Measurements from ENCODE around the gene GRPEL2.
A peak's percentile ranks its signal among the peaks of the same experiment; 100 is the strongest.
"Not testable (repeated sequence)": the region's sequence is repeated elsewhere in the genome, so short reads cannot be mapped to it uniquely, and the experiment has no call there.

GRPEL2 gene

GRCh38 chr5:149389552-149390495 lies 44.5 kb downstream of the GRPEL2 start:
- TF ChIP-seq, protein P1, sequence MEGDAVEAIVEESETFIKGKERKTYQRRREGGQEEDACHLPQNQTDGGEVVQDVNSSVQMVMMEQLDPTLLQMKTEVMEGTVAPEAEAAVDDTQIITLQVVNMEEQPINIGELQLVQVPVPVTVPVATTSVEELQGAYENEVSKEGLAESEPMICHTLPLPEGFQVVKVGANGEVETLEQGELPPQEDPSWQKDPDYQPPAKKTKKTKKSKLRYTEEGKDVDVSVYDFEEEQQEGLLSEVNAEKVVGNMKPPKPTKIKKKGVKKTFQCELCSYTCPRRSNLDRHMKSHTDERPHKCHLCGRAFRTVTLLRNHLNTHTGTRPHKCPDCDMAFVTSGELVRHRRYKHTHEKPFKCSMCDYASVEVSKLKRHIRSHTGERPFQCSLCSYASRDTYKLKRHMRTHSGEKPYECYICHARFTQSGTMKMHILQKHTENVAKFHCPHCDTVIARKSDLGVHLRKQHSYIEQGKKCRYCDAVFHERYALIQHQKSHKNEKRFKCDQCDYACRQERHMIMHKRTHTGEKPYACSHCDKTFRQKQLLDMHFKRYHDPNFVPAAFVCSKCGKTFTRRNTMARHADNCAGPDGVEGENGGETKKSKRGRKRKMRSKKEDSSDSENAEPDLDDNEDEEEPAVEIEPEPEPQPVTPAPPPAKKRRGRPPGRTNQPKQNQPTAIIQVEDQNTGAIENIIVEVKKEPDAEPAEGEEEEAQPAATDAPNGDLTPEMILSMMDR (IDR thresholded peaks at IDR 0.05; ENCODE audit: insufficient read depth, low read depth, low read length, missing control alignments), result no peak
- no peak overlapping the region for H3K4me3 ChIP-seq (ENCODE audit: low read depth, low read length)
- no peak for DNase-seq (ENCODE audit: low read depth)

DNA sequence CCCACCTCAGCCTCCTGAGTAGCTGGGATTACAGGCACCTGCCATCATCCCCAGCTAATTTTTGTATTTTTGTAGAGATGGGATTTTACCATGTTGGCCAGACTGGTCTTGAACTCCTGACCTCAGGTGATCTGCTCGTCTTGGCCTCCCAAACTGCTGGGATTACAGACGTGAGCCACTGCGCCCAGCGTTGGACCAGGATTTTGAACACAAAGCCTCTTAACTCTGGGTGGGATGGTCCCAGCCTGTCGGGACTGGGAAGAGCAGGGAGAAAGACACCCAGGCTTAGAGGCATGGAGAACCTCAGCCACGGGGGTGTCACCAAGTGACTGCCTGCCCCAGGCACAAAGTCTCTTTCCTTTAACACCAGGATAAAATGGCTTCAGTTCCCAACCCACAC lies 45.8 kb downstream of the GRPEL2 start:
- DNase-seq (ENCODE audit: low read depth); H3K4me3 ChIP-seq (ENCODE audit: low read depth, low read length): not testable (repeated sequence)

- H3K4me3 ChIP-seq (ENCODE audit: low read depth, low read length), result no peak overlapping the region
- DNase-seq (ENCODE audit: low read depth), result no peak
- TF ChIP-seq, protein P1 (IDR thresholded peaks at IDR 0.05; ENCODE audit: insufficient read depth, low read depth, low read length, missing control alignments), result no peak
Measured at GRCh38 chr5:149391524-149391923, 46.2 kb downstream of the GRPEL2 start.

- no peak overlapping the region for H3K4me3 ChIP-seq (ENCODE audit: low read depth, low read length)
- DNase-seq (ENCODE audit: low read depth), result peak; percentile 25
- TF ChIP-seq, protein P1 (IDR thresholded peaks at IDR 0.05; ENCODE audit: insufficient read depth, low read depth, low read length, missing control alignments), result no peak
Measured at GRCh38 chr5:149392718-149393117, 47.4 kb downstream of the GRPEL2 start.

GRCh38 chr5:149394996-149395395 lies 49.7 kb downstream of the GRPEL2 start:
- H3K4me3 ChIP-seq (ENCODE audit: low read depth, low read length); DNase-seq (ENCODE audit: low read depth): not testable (repeated sequence)

- DNase-seq (ENCODE audit: low read depth), result no peak
- TF ChIP-seq, protein P1 (IDR thresholded peaks at IDR 0.05; ENCODE audit: insufficient read depth, low read depth, low read length, missing control alignments), result no peak
Measured at GRCh38 chr5:149397530-149397929, 52.2 kb downstream of the GRPEL2 start.

GRCh38 chr5:149398747-149399266 lies 53.5 kb downstream of the GRPEL2 start:
- H3K4me3 ChIP-seq (ENCODE audit: low read depth, low read length), result not testable (repeated sequence)
- peak; percentile 28 for DNase-seq (ENCODE audit: low read depth)

More at GRCh38 chr5:149397530-149397929, 52.2 kb downstream of the GRPEL2 start:
- no peak overlapping the region for H3K4me3 ChIP-seq (ENCODE audit: low read depth, low read length)

DNA sequence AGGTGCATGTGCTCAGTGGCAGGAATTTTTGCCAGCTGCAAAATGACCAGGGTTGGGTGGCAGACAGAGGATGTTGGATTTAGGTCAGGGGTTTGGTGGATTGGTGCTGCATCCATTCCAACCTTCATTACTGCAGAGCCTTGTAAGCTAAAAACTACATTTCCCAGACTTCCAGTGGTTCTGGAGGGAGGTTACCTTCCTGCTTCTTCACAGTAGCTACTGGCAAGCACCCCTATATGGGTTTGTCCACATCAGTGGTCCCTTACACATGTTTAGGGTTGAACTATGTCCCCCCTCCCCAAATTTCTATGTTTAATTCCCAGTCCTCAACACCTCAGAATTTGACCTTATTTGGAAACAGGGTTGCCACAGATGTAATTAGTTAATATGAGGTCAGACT lies 54.5 kb downstream of the GRPEL2 start:
- TF ChIP-seq, protein P1 (IDR thresholded peaks at IDR 0.05; ENCODE audit: insufficient read depth, low read depth, low read length, missing control alignments), result no peak
- no peak overlapping the region for H3K4me3 ChIP-seq (ENCODE audit: low read depth, low read length)
- DNase-seq (ENCODE audit: low read depth), result no peak
